Loucy (cell line): ENCODE results near the gene TOR1B.

Experiments used
- EZH2phosphoT487 ChIP-seq: fragments of 200-600 bp; IDR thresholded peaks from 2 replicates; pipeline ENCODE4 v1.6.1; 2018; ENCODE audit warnings: antibody characterized with exemption, mild to moderate bottlenecking, moderate library complexity, borderline replicate concordance
- TF ChIP-seq, protein P1 (sequence below): fragments of 200-600 bp; sonication (generic); conservative IDR thresholded peaks from 2 replicates; pipeline ENCODE4 v1.5.1; 2014; ENCODE audit warnings: mild to moderate bottlenecking, antibody characterized with exemption, low read length

GRCh38 chr9:129810116-129810515, 7.1 kb downstream of the TOR1B start:
- TF ChIP-seq EZH2phosphoT487 = no peak
- TF ChIP-seq, protein P1, sequence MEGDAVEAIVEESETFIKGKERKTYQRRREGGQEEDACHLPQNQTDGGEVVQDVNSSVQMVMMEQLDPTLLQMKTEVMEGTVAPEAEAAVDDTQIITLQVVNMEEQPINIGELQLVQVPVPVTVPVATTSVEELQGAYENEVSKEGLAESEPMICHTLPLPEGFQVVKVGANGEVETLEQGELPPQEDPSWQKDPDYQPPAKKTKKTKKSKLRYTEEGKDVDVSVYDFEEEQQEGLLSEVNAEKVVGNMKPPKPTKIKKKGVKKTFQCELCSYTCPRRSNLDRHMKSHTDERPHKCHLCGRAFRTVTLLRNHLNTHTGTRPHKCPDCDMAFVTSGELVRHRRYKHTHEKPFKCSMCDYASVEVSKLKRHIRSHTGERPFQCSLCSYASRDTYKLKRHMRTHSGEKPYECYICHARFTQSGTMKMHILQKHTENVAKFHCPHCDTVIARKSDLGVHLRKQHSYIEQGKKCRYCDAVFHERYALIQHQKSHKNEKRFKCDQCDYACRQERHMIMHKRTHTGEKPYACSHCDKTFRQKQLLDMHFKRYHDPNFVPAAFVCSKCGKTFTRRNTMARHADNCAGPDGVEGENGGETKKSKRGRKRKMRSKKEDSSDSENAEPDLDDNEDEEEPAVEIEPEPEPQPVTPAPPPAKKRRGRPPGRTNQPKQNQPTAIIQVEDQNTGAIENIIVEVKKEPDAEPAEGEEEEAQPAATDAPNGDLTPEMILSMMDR = no peak
